NCI-H146 (cell line): Measurements from ENCODE around the gene VSIG4.

ENCODE experiments used
- DNase-seq: peaks from one replicate; lab custom pipeline; 2025; lab: John Stamatoyannopoulos, UW

Gene VSIG4

GRCh38 chrX:66024092-66024467 lies 15.8 kb downstream of the VSIG4 start:
- no peak for DNase-seq

- DNase-seq: no peak
These were observed 16.3 kb downstream of the VSIG4 start for GRCh38 chrX:66023385-66024091.

DNA sequence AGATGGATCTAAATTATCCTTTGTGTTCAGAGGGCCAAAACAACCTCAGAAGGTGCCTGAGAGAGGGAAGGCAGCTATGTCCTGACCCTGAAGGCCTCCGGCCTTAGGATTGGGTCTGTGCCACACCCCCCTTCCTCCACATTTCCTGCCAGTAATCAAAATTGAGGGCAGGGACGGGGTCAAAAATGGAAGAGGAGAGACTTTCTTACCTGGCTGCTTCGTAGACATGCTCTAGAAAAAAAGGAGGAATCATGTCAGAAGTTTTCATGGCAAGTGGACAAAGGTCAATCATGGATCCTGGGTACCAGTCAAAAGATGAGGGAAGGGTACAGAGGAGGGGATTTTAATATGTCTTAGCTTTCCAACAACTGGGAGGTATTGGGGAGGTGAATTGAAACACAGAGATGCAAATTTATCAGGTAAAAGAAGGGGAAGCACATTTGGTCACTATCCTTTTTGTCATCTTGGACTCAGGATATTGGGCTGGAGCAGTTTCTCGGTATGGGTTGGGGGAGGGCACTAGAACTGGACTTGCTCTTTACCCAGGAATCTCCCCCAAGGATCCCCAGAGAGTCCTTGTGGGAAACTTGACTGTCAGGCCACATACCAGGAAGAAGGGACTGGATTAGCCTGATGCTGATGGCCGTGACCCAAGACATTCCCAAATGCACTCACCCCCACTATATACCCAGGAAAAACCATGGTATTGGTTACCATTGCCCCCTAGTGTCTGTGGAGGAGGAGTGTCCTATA lies 17.1 kb downstream of the VSIG4 start:
- DNase-seq: no peak

GRCh38 chrX:66021765-66022631 lies 17.9 kb downstream of the VSIG4 start:
- no peak for DNase-seq

- no peak for DNase-seq
These were observed 18.5 kb downstream of the VSIG4 start for GRCh38 chrX:66021401-66021764.

DNA sequence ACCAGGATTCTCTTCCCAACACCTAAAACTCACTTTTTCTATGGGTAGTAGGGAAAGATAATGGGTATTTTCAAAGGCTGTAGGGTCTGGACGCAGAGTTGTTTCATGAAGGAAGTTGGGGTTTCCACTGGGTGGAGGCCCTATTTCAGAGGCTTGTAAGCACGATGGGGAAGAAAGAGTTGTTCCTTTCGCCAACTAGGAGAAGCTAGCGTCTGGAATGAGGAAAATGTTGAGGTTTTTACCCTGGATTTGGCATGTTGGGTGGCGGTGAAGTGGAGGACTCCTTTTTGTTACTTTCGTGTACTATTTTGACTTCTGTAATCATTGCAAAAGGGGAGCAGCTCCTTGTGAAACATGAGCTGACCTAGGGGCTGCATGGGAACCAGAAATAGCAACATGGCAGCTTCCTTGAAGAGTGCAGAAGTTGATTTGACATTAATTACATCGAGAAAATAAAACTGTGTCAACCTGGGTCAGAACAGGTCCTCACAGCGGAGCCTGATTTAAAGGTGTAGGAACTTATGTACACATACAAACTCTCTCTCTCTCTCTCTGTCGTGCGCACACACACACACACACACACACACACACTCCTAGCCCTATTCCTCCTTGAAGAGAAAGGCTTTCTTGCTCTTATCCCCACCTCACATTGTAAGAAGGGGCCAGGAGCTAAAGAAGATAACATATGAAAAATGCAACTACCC lies 19.1 kb downstream of the VSIG4 start:
- no peak for DNase-seq

- no peak for DNase-seq
These were observed 19.9 kb downstream of the VSIG4 start for GRCh38 chrX:66019974-66020373.

DNA sequence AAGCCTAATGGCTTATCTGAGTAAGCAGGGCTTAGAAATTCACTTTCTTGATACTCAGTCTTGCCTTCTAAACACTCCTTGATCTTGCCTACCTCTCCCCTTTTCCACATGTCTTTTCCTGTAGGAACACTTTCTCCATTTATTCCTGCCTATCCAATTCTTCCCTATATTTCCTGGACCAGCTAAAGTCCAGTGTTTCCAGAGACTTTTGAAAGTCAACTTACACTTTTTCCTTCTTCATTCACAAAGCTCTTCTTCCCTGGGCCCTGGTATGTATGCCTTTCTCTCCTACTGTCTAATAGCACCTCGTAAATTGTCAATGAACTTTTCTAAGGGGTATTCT lies 20.6 kb downstream of the VSIG4 start:
- DNase-seq: no peak

- no peak for DNase-seq
These were observed 21.1 kb downstream of the VSIG4 start for GRCh38 chrX:66018585-66019309.

DNA sequence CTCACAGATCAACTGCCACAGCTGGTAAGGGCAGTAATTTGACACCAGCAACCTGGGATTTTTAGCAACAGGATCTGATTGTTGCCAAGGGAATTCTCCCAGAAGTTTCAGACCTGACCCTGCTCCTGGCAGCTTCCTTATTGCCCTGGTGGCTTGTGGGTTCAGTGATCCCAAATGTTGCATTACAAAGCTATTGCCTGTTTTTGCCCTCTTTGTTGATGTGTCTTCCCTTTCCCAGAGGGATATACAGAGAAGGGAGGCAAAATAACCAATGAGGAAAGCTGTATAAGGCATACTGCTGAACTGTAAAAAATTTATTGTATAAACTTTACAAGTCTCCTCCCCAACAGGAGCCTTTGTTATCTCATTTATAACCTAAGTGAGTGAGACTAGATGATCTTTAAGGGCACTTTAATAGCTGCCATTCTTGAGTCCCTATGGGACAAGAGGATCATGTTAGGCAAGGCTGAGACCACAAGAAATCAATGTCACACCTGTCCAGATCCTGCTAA lies 22.2 kb downstream of the VSIG4 start:
- no peak for DNase-seq

DNA sequence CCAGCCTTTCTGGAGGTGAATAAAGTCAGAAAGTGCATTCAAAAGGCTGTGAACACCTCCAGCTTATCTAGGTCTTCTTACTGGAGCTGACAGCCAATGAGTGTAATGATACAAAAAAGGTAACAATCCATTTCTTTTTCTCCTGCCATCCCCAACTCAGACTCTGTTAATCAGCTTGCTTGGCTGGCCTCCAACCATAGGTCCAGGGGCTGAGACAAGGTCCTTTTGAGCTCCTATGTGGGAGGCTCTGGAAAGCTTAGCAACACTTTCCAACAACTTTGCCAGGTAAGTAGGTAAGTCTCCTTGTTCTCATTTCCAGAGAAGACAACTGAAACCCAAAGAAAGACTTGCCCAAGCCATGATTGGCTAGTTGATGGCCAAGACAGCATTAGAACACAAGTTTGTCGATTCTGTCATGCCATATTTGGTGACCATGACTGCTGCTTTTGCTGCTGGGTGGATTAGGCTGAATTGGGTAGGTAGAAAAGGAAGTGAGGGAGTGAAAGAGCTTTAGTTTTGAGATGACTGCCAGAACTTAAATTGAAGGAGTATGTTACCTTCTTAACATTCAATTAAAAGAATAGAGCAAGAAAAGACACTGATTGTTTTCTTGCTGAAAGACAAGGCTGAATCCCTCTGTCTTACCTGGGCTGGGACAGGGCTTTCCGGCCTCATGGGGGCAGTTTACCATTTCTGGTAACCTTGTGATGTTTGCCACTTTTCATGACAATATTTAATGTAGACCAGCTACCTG lies 22.8 kb downstream of the VSIG4 start:
- DNase-seq: no peak

DNA sequence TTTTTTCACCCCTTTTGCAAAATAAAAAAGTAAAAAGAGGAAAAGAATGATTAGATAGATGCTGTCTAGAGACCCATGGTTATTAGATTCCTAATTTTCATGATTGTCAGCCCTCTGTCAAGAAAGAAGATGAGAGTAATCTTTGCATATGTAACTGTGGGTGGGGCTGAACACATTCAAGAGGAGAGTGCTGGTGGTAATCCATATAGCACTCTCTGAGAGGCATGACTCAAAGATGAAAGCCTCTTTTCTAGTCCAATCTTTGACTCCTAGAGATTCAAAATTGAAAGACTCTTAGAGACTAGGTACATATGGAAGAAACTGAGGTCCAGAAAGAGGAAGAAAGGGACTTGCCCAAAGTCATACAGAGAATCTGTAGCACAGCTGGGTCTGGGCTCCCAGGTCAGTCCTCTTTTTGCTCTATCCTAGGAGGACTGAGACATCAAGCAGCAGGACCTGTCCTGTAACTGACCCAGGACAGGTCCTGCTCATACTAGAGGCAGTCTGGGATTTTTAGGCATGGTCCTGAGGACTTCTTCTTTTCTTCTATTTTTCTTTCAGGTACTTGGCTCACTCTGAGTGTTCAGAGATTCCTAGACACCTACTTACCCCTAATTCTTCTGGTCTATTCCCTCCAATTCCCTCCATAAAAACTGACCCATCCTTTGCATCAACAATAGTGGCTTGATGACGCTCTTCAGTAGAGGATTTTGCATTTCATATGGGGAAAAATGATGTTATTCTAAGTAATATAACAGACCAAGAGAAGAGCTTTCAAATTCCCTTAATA lies 23.8 kb downstream of the VSIG4 start:
- DNase-seq: no peak

- DNase-seq: no peak
These were observed 24.6 kb downstream of the VSIG4 start for GRCh38 chrX:66015152-66015831.

DNA sequence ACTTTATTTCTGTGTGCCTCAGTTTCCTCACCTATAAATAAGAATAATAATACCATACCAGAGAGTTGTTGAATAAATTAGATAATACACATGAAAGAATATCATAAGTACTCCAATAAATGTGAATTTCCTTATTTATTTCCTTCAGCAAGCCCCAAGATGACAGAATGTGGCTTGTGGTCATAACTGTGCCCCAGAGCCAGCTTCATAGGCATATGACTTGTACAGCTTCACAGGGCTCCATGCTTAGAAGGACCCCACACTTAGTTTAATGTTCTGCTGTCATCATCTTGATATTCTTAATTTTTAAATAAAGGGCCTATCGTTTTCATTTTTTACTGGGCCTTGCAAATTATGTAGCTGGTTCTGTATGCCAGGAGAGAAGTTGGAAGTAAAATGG lies 25.3 kb downstream of the VSIG4 start:
- DNase-seq: no peak

DNA sequence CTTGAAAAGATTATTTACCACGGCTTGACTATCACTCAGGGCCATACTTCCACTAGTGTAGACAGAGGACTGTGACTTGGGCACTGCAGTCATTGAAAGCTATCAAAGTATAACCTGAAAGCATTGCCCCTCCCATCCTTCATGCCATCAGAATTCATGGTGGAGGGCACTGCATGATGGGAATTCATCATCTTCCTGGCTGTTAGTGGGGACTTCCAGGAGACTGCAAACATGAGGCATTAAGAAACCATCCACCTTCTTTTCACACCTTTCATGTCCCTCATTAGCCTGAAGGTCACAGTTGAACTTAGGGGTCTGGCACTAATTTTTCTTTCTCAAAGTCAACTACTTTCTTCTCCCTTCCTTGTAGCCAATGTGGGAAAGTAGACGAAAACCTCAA lies 25.8 kb downstream of the VSIG4 start:
- no peak for DNase-seq

DNA sequence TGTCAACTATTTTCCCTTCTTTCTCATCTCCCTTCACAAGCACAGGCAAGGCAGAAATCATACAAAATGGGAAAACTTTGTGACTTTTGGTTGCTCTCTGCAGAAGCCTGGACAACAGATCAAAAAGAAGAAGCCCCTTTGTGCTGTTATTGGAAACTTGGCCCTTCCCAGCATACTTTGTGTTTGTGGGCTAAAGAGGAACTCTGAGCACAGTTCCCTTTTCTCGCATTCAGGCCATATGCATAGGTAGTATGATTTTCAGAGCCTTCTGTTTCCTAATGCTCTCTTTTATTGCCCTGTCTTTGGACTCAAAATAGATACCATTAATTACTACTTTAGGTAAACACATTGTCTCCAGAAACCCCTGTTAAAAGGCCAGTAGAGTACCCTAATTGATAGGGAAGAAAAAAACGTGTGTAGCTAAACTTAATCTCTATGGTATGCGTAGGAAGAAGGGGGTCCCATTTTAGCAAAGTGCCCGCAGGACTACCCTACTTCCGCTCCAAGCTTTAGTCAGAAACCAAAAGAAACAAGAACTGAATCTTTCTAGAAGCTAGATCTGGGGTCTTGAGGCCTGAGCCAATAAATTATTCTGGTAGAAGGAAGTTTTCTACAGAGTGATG lies 26.6 kb downstream of the VSIG4 start:
- no peak for DNase-seq

GRCh38 chrX:66012094-66012534 lies 27.8 kb downstream of the VSIG4 start:
- DNase-seq: no peak

DNA sequence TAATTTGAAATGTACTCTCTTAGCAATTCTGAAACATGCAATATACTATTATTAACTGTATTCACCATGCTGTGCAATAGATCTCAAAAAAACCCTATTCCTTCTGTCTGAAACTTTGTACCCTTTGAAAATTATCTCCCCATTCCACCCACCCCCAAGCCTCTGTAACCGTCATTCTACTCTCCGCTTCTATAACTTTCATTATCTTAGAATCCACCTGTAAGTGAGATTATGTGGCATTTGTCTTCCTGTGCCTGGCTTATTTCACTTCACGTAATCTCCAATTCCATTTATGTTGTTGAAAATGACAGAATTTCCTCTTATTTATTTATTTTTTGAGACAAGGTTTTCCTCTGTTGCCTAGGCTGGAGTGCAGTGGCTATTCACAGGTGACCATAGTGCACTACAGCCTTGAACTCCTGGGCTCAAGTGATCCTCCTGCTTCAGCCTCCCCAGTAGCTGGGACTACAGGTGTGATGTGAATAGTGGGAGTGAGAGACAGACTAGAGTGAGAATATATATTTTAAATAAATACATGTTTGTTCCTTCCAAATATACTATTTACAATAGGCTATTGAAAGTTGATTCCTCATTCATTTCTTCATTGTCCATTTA lies 30.5 kb downstream of the VSIG4 start:
- no peak for DNase-seq
